ENCODE measurements around the gene RBM15.

Gene RBM15, protein sequence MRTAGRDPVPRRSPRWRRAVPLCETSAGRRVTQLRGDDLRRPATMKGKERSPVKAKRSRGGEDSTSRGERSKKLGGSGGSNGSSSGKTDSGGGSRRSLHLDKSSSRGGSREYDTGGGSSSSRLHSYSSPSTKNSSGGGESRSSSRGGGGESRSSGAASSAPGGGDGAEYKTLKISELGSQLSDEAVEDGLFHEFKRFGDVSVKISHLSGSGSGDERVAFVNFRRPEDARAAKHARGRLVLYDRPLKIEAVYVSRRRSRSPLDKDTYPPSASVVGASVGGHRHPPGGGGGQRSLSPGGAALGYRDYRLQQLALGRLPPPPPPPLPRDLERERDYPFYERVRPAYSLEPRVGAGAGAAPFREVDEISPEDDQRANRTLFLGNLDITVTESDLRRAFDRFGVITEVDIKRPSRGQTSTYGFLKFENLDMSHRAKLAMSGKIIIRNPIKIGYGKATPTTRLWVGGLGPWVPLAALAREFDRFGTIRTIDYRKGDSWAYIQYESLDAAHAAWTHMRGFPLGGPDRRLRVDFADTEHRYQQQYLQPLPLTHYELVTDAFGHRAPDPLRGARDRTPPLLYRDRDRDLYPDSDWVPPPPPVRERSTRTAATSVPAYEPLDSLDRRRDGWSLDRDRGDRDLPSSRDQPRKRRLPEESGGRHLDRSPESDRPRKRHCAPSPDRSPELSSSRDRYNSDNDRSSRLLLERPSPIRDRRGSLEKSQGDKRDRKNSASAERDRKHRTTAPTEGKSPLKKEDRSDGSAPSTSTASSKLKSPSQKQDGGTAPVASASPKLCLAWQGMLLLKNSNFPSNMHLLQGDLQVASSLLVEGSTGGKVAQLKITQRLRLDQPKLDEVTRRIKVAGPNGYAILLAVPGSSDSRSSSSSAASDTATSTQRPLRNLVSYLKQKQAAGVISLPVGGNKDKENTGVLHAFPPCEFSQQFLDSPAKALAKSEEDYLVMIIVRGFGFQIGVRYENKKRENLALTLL

DNA sequence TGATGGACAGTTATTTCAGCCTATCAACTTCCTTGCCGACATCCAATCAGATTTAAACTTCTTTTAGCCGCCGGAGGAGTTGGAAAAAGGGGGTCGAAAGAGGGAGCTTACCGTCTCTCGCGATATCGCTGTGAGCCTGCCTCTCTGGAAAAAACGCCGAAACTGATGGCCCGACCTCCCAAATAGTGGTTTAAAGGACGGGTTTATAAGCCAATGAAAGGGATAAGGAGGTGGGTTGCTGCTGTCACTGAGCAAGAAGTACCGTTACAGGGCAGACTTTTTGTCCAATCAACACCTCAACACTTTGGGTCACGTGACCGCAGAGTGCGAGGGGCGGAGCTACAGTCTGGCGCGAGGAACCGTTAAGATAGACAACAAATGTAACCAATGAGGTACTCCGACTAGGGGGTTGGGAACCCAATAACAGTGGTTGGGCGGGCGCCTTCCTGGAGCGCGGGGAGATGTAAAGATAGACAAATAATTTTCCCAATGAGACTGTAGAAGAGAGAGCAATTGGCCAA is at the start of gene RBM15:
RBM15 (plus strand) TSS at position 492 of the 521 bp plus-strand sequence; CDS start at position 521, 29 bp downstream.
- peak; percentile 100 for DNase-seq

DNA sequence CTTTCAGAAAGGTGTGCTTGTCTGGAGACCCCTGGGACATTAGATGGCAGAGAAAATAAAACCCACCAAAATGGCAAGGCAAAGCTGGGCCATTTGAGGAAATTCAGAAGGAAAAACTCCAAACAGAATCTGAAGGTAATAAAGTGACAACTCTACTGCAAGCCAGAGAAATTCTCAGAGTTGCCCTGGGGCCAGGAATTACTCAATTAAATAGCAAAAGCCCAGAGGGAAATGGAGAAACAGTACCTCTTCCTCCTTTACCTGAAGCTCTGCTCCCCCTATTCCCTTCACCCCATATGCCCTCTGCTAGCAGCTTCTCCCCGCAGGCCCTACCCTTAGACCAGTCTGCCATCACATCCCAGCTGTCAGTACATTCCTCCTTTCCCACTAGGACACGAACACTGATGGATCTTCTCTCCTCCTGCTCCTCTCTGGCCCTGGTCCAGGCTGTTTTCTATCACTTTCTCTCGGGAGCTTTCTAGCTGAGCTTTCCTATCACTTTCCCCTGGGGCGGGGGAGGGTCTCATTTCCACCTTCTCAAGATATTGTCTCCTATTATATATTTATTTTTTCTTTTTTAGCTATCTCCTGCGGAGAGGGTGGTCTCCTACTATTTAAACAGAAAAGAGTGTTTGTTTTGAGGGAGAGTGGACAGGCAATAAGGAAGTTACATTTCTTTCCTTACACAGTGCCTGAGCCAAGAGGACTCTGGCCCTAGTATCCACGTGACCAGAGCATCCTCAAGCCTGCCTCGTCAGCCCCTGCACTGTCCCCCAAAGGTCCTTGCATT is 47.7 kb upstream of the RBM15 start:
- DNase-seq = peak; percentile 50

DNA sequence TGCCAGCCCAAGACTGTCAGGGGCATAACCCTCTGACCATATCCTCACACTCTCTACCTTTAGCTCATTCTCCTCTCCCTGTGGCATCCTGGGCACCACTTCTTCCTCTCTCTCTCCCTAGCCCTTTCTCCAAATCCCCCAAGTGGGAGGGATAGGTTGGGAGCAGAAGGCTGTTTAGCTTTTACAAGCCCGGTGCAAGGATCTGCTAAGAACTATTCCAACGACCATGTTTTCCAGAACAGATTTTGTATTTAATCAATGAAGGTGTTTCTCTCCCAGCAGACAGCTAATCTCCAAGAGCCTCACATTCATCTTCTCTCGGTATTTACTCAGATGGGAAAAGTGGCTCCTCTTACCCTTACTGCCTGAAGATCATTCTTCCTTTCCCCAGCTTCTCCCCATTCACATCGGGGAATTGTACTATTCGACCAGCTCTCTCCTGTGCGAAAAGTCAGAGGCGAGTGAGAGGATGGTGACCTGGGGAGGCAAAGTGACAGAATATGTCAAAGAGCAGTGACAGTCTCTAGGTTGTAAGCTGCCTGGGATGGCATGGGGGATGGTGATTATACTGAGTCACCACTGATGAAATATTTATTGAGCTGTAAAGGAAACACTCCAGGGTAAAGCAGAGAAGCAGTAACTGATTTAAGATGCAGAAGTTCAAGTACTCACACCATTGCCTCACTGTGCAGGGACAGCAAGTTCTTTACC is 47.0 kb upstream of the RBM15 start:
- DNase-seq = peak; percentile 58

DNA sequence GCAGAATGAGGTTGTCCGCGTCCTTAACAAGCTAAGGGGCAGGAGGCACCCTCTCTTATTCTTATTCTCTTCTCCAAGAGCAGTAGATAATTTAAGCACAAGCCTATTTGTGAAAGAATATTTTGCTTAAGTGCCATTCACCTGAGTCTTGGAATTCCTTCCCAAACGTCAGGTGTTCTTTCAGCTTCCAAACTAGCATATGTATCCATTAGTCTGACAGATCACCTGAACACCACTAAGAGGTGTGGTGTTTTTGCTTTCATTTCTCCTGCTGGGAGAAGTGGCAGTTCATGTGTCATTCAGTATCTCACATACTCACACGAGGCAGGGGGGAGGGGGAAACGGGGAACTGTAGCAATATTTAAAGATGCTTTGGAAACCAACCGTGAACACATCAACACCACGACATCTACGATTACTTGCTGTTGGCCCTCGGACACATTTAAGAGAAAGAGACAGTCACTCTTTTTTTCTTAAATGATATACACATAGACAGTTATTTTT is 45.5 kb upstream of the RBM15 start:
- DNase-seq = no peak

DNA sequence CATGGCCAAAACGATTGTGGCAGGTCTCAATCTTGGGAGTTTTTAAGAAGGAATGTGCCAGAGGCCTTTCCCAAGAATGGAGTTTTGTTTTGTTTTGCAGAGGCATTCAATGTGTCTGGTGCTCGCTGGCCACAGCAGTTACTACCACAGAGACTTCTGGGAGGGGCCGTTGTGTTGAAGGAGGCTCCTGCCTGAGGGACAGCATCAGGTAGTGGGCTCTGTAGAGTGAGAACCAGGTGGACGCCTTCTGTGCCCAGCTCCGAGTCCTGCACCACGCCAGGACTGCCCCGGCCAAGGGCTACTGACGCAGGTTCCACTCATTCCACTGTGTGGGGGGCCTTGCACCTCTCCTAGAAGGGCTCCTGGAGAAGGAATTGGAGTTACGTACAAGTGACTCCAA is 44.9 kb upstream of the RBM15 start:
- no peak for DNase-seq

DNA sequence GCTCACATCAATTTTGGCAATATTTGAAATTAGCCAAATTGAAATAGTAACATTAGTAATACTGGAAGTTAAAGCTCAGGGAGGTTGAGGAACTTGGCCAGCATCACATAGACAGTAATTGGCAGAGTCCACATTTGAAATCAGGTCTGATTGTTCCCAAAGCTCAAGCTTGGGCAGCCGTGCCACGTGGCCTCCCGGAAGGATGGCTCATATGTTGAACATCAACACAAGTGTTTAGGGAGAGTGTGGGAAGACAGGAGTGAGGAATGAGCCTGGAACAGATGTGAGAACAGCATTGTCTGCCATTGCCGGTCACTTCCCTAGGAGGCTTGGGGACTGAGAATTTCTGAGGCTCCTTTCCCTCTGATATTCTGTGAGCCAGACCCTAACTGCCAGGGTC is 40.2 kb upstream of the RBM15 start:
- DNase-seq = no peak

DNA sequence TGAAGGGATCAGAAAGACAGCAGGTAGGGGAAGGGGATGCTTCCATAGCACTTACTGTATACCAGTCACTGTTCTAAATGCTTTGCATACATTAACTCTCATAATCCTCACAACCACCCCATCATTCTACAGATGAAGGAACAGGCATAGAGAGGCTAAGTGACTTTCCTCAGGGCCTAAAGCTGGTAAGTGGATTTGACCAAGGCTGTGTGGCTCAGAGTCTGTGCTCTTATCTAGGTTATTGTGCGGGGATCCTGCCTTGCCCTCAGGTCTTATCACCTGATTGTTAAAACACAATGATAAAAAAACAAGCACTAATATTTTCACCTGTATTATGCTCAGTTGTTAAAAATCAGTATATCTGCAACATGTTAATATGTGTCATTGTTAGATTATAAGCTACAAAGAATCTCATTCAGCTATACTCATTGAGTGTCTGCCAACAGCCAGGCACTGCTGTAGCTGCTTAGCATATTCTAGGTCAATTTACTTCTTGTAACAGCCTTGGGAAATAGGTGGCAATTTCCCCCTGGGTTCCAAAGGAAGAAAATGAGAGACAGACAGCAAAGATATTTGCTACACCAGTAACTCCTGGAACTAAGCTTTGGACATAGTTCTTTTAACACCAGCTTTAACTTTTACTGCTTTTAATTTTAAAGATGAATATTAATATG is 38.6 kb upstream of the RBM15 start:
- DNase-seq = peak; percentile 99

DNA sequence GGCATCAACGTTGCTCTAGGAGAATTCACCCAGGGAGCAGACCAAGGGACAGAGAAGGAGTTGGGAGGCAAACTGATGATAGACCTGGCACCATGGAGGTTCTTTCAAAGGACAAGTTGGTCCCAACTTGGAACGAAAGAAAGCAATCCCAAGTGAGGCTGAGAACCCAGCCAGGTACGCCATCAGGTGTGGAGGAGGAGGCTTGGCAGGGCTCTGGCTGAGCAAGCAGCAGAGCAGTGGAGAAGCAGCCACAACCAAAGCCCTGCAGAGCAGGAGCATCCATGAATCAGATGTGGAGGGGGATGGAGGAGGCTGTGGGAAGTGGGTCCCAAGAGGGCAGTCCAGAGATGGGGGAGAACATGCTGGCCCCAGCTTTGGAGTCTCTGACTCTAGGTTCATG is 36.3 kb upstream of the RBM15 start:
- DNase-seq = no peak

DNA sequence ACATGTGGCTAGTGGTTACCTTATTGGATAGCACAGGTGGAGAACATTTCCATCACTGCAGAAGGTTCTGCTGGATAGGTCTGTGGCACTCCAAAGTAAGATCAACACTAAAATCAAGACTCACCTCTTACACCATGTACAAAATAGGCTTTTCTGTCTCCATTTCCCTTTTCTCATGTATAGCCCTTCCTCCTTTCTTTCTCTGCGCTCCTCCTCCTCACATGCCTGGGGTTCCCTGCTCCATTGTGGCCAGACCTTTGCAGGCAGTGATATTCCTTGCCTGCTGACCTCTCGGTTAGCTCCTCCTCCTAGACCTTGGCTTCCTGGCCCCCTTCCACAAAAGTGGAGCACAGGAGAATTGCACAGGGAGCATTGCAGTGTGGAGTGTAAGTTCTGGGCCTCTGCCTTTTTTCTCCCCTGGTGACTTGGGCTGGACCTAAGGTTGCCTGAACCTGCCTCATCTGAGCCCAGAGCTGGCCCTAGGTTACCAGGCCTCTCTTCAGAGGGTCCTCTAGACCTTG is 33.2 kb upstream of the RBM15 start:
- DNase-seq = no peak

DNA sequence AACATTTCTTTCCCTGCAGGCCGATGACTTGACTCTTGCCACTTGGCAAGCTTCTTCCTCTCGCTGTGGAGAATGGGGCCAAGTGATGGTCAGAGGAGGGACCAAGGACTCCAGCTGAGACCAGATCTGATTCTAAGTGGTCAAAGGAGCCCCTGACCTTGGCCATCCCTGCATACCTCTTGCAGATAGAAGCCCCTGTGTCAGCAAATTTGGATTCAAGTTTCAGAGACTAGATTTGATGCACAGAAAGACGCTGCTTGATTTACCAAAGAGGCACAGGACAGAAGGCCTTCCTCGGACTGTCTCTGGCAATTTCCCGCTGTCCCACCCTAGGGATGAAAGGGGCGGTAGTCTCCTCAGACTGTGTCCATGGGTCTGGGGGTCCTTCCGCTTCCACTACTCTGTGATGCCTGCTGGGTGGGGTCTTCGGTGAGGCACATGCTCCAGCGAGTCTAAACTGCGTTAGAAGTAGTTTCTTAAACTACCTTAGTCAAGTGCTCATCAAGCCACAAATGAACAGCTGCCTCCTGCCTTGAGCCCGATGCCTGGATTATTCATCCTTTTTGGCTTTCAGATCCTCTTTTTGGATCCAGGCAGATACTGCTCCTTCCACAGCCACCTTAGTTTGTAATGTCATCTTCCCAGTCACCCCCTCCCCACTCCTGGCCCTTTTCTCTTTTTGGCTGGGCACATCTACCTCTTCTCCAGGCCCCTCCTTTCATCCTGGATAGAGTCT is 31.8 kb upstream of the RBM15 start:
- DNase-seq = no peak

DNA sequence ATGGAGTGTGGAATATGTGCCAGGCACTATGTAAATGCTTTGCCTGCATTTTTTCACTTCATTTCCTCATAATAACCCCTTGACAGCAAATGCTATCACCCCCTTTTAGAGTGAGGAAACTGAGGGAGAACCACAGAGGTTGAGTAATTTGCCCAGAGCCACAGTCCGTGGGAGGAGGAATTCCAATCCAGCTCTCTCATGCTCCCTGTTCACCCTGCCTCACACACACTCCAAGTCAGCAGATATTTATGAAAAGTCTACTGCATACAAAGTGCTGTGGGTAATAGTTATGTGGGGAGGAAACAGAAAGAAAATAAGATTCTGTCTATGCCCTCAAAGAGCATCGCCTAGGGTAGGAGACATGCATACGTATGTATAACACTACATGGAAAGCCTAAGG is 30.9 kb upstream of the RBM15 start:
- no peak for DNase-seq

DNA sequence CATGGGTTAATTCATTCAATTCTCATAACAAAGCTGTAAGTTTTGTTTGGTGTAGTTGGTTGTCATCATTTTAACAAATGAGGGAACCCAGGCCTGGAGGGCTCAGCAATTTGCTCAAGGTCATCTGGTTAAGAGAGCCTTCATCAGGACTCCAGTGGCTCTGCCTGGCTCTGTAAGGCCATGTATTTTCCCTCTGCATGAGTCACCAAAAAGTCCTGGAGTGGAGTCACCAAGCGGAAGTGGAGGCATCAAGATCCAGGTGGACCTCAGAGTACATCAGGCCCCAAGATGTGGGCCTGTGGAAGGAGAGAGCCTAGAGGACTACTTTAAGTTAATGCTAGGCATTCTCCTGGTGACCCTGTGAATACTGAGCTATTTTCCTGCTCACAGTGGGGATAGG is 30.0 kb upstream of the RBM15 start:
- DNase-seq = no peak

DNA sequence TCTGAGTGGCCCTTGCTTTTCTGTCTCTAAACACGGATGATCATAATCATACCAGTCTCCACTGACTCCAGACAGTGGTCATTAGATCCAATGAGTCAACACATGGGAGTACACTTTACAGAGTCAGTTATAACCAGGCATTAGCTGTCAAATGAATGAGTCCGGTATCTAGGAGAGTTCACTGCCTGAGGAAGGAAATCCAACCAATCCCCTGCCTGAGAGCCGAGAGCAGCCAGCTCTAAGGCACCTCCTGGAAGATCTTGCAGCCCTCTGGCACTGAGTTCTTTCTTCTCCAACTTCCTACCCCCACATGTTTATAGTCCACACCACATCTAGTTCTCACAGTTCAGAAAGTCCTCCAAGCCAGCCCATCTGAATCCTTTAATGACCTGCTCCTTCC is 29.4 kb upstream of the RBM15 start:
- peak; percentile 18 for DNase-seq

DNA sequence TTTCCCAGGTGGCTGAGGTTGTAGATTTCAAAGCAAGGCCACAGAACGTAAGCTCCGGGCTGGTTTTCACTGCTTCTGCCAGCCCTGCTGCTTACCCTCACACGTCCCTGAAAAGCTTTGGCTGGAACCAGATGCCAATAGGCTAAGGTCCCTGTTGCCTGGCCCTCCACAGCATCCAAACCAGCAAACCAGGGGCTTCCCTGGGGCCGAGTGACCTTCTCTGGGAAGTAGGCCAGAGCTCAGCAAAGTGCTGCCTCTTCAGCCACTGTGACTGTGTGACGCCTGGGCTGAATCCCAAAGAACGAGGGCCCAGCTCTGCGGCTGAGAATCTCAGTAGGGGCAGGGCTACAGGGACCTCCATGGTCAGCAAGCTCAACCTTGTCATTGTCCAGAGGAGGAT is 28.9 kb upstream of the RBM15 start:
- DNase-seq = no peak

DNA sequence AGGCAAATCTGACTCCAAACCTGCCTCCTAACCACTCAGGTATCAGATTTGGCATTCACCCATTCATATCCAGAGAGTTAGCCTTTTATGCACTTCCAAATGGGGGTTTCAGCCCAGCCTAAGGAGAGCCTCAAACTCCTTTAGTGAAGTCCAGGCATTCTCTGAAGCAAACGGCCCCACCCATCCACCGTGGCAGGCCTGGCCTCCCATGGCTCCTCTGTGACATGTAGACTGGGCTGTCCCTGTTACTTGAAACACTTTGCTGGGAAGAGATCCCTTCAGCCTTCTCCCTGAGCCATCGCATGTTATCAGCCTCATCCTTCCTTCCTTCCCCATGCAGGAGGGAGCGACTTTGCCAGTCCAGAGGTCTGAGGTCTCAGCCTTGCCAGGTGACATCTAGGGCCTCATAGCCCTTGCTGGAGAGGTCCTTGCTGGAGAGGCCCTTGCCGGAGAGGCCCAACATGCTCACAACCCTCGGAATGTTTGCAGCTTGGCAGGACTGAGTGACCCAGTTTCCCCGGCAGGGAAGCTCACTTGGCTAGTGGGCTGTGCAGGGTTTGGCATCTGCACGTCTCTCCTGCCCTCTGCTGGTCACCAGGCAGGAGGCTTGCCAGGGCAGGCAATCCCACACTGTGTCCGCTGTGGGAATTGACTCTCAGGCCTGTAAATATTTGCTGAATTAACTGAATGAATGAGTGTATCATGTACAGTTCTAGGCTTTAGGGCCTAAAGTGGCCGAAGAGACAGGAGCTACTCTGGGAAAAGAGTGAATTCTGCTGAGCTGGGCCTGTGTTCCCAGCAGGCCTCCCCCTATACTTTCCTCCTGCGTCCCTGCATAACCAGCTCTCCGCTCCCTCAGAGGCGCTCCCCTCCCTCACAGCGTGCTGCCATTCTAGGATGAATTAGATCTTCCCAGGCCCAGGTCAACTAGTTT is 26.7 kb upstream of the RBM15 start:
- DNase-seq = peak; percentile 85

DNA sequence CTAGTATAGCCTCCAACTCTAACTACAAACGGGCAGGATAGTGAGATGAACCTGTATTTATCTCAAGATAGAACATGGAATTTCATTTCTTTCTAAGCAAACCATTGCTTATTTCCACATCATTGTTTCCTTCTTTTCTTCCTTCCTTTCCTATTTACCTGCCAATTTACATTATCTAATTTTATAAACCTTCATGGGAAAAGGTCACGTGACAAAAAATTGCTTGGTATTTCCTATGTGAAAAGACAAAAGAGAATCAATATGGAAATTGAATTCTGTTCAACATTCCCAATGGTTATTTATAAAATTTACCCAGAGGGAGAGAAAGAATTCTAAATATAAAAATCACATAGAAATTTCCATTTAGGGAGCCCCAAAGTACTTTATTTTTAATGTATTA is 22.4 kb upstream of the RBM15 start:
- no peak for DNase-seq

DNA sequence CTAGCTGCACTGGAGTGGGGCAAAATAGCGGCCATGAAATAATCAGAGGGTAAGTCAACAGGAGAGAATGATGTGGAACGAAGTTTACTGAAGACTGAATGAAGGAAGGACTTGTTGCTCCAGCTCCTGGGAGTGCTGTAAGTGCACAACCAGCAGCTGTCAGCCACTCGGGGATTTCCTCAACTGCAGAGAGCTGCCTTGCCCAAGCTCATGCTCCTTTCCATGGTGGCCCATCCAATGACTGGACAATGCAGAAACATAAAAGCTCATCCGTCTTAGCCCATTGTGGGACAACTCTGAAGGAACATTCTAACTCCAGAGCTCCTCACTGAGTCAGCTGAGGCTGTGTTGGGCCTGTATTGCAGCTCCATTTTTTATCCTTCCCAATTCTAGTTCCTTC is 21.1 kb upstream of the RBM15 start:
- no peak for DNase-seq

DNA sequence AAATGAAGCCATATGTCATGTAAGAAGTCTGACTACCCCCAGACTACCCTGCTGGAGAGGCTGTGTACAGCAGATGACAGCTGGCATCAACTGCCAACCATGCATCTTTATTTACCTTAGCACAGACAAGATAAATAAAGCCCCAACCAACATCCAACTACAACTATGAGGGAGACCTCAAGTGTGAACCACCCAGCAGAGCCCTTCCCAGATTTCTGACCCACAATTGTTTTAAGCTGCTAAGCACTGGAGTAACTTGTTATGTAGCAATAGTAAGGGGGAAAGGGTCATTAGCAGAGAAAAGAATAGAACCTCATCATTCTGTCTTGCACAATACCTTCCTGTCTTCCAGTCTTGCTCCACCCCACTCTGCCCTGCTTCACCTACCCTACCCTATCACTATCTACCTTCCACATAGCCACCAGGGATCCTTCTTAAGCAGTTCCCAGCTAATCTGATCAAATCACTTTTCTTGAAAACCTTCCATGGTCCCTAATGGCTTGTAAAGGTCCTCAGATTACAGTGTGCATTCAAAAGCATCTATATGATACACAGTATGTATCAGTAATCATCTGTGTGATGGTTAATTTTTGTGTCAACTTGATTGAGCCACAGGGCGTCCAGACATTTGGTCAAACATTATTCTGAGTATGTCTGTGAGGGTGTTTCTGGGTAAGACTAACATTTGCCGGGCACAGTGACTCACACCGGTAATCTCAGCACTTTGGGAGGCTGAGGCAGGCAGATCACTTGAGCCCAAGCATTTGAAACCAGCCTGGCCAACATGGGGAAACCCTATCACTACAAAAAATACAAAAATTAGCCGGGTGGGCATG is 19.6 kb upstream of the RBM15 start:
- no peak for DNase-seq

Data from NCI-H82 (cell line).